OCI-LY1 (cell line): ENCODE results near the gene EML4.

Source experiments
- H2AFZ ChIP-seq: fragments of 200-600 bp; sonication (generic), shearing (Covaris generic); 2 replicates; pipeline ENCODE4 v1.6.0; 2014; ENCODE audit warnings: antibody characterized with exemption, mild to moderate bottlenecking, low read length
- H3F3A ChIP-seq: fragments of 200-600 bp; sonication (generic), shearing (Covaris generic); 2 replicates; pipeline ENCODE4 v1.6.0; 2014; ENCODE audit warnings: mild to moderate bottlenecking, antibody characterized with exemption, low read length, moderate library complexity; ENCODE audit not compliant: insufficient read depth
- H3K27ac ChIP-seq: fragments of 200-600 bp; sonication (generic); 2 replicates; pipeline ENCODE4 v1.5.1; 2014; ENCODE audit warnings: low read length, mixed run types, mild to moderate bottlenecking, low read depth; ENCODE audit not compliant: poor library complexity, severe bottlenecking
- H3K27me3 ChIP-seq: fragments of 200-600 bp; sonication (generic); 2 replicates; pipeline ENCODE4 v1.6.0; 2014; ENCODE audit warnings: antibody characterized with exemption, mild to moderate bottlenecking, low read length, moderate library complexity; ENCODE audit not compliant: insufficient read depth
- H3K36me3 ChIP-seq: fragments of 200-600 bp; sonication (generic); 2 replicates; pipeline ENCODE4 v1.6.1; 2014; ENCODE audit warnings: mild to moderate bottlenecking, antibody characterized with exemption, low read length, moderate library complexity, mixed read lengths; ENCODE audit not compliant: insufficient read depth
- H3K4me1 ChIP-seq: fragments of 200-600 bp; sonication (generic); 2 replicates; pipeline ENCODE4 v1.5.1; 2014; ENCODE audit warnings: mild to moderate bottlenecking, low read length, moderate library complexity; ENCODE audit not compliant: insufficient read depth, severe bottlenecking
- H3K4me2 ChIP-seq: fragments of 200-600 bp; sonication (generic), shearing (Covaris generic); 2 replicates; pipeline ENCODE4 v1.6.1; 2014; ENCODE audit warnings: low read length
- H3K4me3 ChIP-seq: fragments of 200-600 bp; sonication (generic); 2 replicates; pipeline ENCODE4 v1.5.1; 2014; ENCODE audit warnings: low read length, low read depth, mild to moderate bottlenecking, mixed read lengths; ENCODE audit not compliant: poor library complexity, severe bottlenecking
- H3K79me2 ChIP-seq: fragments of 200-600 bp; shearing (Covaris generic); 2 replicates; pipeline ENCODE4 v1.6.1; 2016; ENCODE audit warnings: mixed run types, low read length, mixed read lengths; ENCODE audit not compliant: insufficient read depth
- H3K9ac ChIP-seq: fragments of 200-600 bp; sonication (generic), shearing (Covaris generic); 2 replicates; pipeline ENCODE4 v1.6.1; 2014; ENCODE audit warnings: mild to moderate bottlenecking, low read length, mixed read lengths
- H3K9me2 ChIP-seq: fragments of 200-600 bp; sonication (generic), shearing (Covaris generic); 2 replicates; pipeline ENCODE4 v1.6.1; 2014; ENCODE audit warnings: low read depth, mild to moderate bottlenecking, low read length, mixed read lengths
- H3K9me3 ChIP-seq: fragments of 200-600 bp; shearing (Covaris generic); 2 replicates; pipeline ENCODE4 v1.6.1; 2014; ENCODE audit warnings: low read length, mixed read lengths
- H4K20me1 ChIP-seq: fragments of 200-600 bp; sonication (generic), shearing (Covaris generic); 2 replicates; pipeline ENCODE4 v1.6.0; 2016; ENCODE audit warnings: mild to moderate bottlenecking, low read length; ENCODE audit not compliant: insufficient read depth
- EZH2 ChIP-seq: fragments of 200-600 bp; sonication (generic), shearing (Covaris generic); IDR thresholded peaks from 2 replicates; pipeline ENCODE4 v1.8.0; 2017; ENCODE audit warnings: borderline replicate concordance, mixed run types, mild to moderate bottlenecking, antibody characterized with exemption, low read length, moderate library complexity, mixed read lengths
- TF ChIP-seq, protein P1 (sequence below): fragments of 200-600 bp; sonication (generic), shearing (Covaris generic); IDR thresholded peaks from 2 replicates; pipeline ENCODE4 v1.5.1; 2017; ENCODE audit warnings: mild to moderate bottlenecking, antibody characterized with exemption, low read length, moderate library complexity, mixed read lengths

The EML4 gene

DNA sequence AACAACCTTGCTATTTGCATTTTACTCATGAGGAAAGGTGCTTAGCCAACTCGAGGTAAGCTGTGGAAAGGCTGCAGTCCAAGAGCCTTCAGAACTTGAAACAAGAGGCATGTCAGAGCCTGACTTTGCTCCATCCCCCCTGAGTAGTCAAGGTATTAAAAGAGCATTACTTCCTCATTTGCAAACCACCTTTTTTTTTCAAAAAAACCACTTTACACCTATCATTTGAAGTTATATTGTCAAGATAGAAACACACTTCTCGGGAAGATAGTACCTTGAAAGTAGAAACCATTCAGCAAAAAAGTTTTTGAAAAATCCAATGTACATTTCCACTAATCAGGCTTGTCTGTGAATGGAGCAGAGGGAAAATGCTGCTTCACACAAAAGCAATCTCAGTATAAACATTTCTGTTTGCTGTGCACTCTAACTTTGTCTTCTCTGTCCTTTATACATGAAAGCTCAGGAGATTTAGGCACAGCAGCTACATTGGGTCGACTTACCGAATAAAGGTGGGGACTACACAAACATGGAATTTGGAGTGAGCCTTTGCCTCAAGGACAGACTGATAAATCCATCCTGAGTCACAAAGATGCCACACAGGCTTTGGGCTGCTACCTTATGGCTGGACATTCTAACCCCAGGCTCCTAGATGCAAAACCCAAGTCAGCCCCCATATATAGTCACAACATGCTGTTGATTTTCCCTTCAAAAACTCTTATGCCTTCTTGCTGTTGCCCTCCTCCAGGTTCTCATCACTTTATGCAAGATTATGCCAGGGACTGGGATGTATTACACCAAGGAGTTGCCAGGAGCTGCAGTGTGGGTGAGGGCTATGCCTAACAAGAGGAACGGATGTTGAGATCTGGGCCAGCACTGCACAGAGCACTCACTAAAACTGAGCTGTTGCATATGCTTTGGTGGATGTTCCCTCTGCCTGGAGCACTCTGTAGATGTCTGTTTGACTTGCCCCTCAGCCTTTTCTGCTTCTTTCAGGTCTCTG, 41.4 kb upstream of the EML4 start:
- Histone ChIP-seq H3K27ac (no peak overlapping the region), H4K20me1 (no peaks in the 10 kb centered on the region), H3K36me3 (no peaks in the 10 kb centered on the region), H3K4me3 (peak overlapping the region; percentile 8), H2AFZ (no peak overlapping the region), H3F3A (no peaks in the 10 kb centered on the region), H3K79me2 (no peaks in the 10 kb centered on the region), H3K9ac (no peak overlapping the region), H3K4me2 (peak overlapping the region; percentile 22; the same call in 1 of the 2 replicates), H3K9me3 (no peaks in the 10 kb centered on the region), H3K9me2 (no peaks in the 10 kb centered on the region), H3K4me1 (peaks cover 7% of the 10 kb centered on the region), H3K27me3 (peaks cover 3% of the 10 kb centered on the region; the same call in 1 of the 2 replicates)
- no peak for TF ChIP-seq EZH2
- TF ChIP-seq, protein P1, sequence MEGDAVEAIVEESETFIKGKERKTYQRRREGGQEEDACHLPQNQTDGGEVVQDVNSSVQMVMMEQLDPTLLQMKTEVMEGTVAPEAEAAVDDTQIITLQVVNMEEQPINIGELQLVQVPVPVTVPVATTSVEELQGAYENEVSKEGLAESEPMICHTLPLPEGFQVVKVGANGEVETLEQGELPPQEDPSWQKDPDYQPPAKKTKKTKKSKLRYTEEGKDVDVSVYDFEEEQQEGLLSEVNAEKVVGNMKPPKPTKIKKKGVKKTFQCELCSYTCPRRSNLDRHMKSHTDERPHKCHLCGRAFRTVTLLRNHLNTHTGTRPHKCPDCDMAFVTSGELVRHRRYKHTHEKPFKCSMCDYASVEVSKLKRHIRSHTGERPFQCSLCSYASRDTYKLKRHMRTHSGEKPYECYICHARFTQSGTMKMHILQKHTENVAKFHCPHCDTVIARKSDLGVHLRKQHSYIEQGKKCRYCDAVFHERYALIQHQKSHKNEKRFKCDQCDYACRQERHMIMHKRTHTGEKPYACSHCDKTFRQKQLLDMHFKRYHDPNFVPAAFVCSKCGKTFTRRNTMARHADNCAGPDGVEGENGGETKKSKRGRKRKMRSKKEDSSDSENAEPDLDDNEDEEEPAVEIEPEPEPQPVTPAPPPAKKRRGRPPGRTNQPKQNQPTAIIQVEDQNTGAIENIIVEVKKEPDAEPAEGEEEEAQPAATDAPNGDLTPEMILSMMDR, result no peak

DNA sequence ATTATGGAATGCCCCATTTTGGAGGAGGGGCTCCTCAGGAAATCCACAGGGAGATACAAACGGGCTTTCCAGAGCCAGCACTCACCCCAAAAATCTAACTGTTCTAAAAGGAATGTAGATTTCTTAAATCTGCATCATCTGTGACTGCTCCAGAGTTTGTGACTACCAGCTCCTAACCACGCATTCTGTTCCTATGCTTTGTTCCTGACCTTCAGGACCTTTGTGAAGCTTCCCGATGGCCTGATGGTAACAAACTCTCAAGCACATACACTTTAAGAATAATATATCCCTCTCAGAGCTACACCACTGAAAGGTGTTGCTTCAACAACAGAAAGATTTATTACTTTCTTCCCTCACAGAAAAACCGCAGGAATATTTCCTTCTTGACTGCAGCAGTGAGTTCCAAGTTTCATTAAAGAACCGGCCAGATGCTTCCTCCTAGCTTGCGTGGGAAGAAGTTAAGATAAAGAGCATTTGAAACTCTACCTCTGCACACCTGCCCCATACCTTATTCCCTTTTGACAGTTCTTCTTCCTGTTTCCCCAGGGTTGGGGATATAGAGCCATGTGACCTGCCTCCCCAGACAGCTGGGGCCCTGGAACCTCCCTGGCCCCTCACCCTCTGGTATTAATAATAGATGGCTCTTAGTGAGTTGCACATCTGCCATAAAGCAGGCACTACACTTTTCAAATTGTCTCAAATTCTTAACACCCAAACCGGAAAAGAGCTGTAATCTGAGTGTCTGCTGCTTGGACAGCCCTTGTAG, 40.2 kb upstream of the EML4 start:
- H3K4me2 ChIP-seq, result no peak overlapping the region
- no peaks in the 10 kb centered on the region for H3K79me2 ChIP-seq
- no peak overlapping the region for H3K27ac ChIP-seq
- H3K9me3 ChIP-seq, result no peaks in the 10 kb centered on the region
- H2AFZ ChIP-seq, result no peak overlapping the region
- no peaks in the 10 kb centered on the region for H3K36me3 ChIP-seq
- H3K27me3 ChIP-seq, result peaks cover 5% of the 10 kb centered on the region; the same call in 1 of the 2 replicates
- no peaks in the 10 kb centered on the region for H3F3A ChIP-seq
- TF ChIP-seq EZH2, result no peak
- TF ChIP-seq, protein P1, result no peak
- no peaks in the 10 kb centered on the region for H4K20me1 ChIP-seq
- peaks cover 17% of the 10 kb centered on the region for H3K4me1 ChIP-seq
- no peaks in the 10 kb centered on the region for H3K9me2 ChIP-seq
- no peak overlapping the region for H3K4me3 ChIP-seq
- no peak overlapping the region for H3K9ac ChIP-seq

DNA sequence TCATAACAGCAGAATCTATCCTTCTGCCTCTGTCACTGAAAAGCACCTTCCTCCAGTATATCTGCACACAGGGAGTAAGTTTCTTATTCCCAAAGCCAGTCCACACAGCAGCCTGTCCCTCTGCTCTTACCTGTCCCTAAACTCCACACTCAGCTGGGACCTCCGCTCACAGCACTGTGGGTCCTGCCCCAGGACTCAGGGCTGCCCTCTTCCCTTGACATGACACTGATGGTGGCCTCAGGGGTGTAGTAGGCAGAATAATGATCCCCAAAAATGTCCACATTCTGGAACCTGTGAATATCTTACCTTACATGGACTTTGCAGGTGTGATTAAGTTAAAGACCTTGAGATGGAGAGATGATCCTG, 39.7 kb upstream of the EML4 start:
- Histone ChIP-seq H3K4me1 (peaks cover 17% of the 10 kb centered on the region), H2AFZ (no peak overlapping the region)
- TF ChIP-seq, protein P1, result no peak
- TF ChIP-seq EZH2, result no peak

More for the DNA sequence above, 39.7 kb upstream of the EML4 start:
- Histone ChIP-seq H3K9me3 (no peaks in the 10 kb centered on the region), H3K27me3 (peaks cover 5% of the 10 kb centered on the region; the same call in 1 of the 2 replicates), H3K4me2 (no peak overlapping the region), H3K36me3 (no peaks in the 10 kb centered on the region), H3K9ac (no peak overlapping the region), H3K79me2 (no peaks in the 10 kb centered on the region), H3K4me3 (no peak overlapping the region), H4K20me1 (no peaks in the 10 kb centered on the region), H3K27ac (no peak overlapping the region), H3K9me2 (no peaks in the 10 kb centered on the region), H3F3A (no peaks in the 10 kb centered on the region)
